ENCODE measurements around the gene GSTA4. TPM values are rescaled to one million over a fixed set of nuclear protein-coding genes. Genes with fewer than 3 reads are reported as not detected.

The GSTA4 gene
- total RNA-seq, 2 experiments from 2014 or later, result 0.25 TPM; not detected in 1

- POLR2A ChIA-PET, result interaction anchor here (0.7 to 3.1 kb wide), 14 partner anchors 9 to 606 kb away, joined by 3 to 35 read pairs (median 3); partner anchors contain the start of genes FBXO9, GCLC and TRAM2
- Histone ChIP-seq H3K27me3 (ENCODE audit: control insufficient read depth in 1 of 2, insufficient read depth in 2 of 2, low read length in 2 of 2) (no peaks in the 10 kb centered on the region), H3K36me3 (ENCODE audit: insufficient read depth, low read length) (no peaks in the 10 kb centered on the region), H3K4me3 (ENCODE audit: low read length) (peak overlapping the region; percentile 74), H3K27ac (ENCODE audit: low read depth in 1 of 2, low read length in 2 of 2) (no peak overlapping the region), H3K9me3 (ENCODE audit: control insufficient read depth in 1 of 2, insufficient read depth in 1 of 2, low read length in 2 of 2) (no peaks in the 10 kb centered on the region), H3K4me1 (ENCODE audit: insufficient read depth, low read length) (peaks cover 15% of the 10 kb centered on the region)
- DNase-seq, result peak in 13 of 14 experiments; percentile 2 to 75 (median 27)
- H3K4me1 Mint-ChIP-seq (ENCODE audit: low read depth), result peaks cover 24% of the 10 kb centered on the region
- peak overlapping the region; percentile 91 for H3K4me3 Mint-ChIP-seq
- peak; percentile 7 for ATAC-seq (ENCODE audit: poor library complexity)
- CTCF ChIA-PET, result interaction anchor here (0.6 to 3.4 kb wide), 7 partner anchors 9 to 71 kb away, joined by 3 to 24 read pairs (median 4); partner anchors contain the start of gene FBXO9
- peaks cover 14% of the 10 kb centered on the region for H3K27me3 Mint-ChIP-seq
- intact Hi-C loops (cut with DNase I, micrococcal nuclease), result loop anchor here (1.0 to 10.0 kb wide), 6 partner anchors 12 to 711 kb away; partner anchors contain the start of genes GCLC (in 1 of the 2), MCM3 (in 1 of the 2) and TRAM2 (in 1 of the 2)
- H3K9me3 Mint-ChIP-seq, result no peaks in the 10 kb centered on the region
- no peak for TF ChIP-seq CTCF (IDR thresholded peaks at IDR 0.05)
- H3K36me3 Mint-ChIP-seq (ENCODE audit: low read depth), result peaks cover 16% of the 10 kb centered on the region
- peak overlapping the region; percentile 100 for H3K27ac Mint-ChIP-seq
Observed at GRCh38 chr6:52995913-52996645, 995 bp upstream of the GSTA4 start.

- Mint-ChIP-seq H3K4me3 (peak overlapping the region; percentile 91), H3K27ac (peak overlapping the region; percentile 100), H3K36me3 (ENCODE audit: low read depth) (peaks cover 16% of the 10 kb centered on the region), H3K27me3 (peaks cover 21% of the 10 kb centered on the region), H3K9me3 (no peaks in the 10 kb centered on the region), H3K4me1 (ENCODE audit: low read depth) (peaks cover 24% of the 10 kb centered on the region)
- DNase-seq, result peak in 4 of 14 experiments; percentile 6 to 49 (median 24)
- no peaks in the 10 kb centered on the region for H3K36me3 ChIP-seq (ENCODE audit: insufficient read depth, low read length)
- ATAC-seq (ENCODE audit: poor library complexity), result peak; percentile 13
- no peak for TF ChIP-seq CTCF (IDR thresholded peaks at IDR 0.05)
- no peaks in the 10 kb centered on the region for H3K9me3 ChIP-seq (ENCODE audit: control insufficient read depth in 1 of 2, insufficient read depth in 1 of 2, low read length in 2 of 2)
- intact Hi-C loops (cut with DNase I, micrococcal nuclease), result loop anchor here (1.0 to 10.0 kb wide), 10 partner anchors 10 to 798 kb away; partner anchors contain the start of genes GCLC (in 1 of the 2), MCM3 (in 1 of the 2) and TRAM2 (in 1 of the 2)
- ChIA-PET CTCF (interaction anchor here (3.4 kb wide), 1 partner anchor 72 kb away, joined by 24 read pairs; the partner anchor contains the start of gene FBXO9), POLR2A (interaction anchor here (0.8 to 3.1 kb wide), 8 partner anchors 10 to 657 kb away, joined by 3 to 35 read pairs (median 4); partner anchors contain the start of genes FBXO9 and TRAM2)
- peaks cover 15% of the 10 kb centered on the region for H3K4me1 ChIP-seq (ENCODE audit: insufficient read depth, low read length)
- no peaks in the 10 kb centered on the region for H3K27me3 ChIP-seq (ENCODE audit: control insufficient read depth in 1 of 2, insufficient read depth in 2 of 2, low read length in 2 of 2)
- H3K27ac ChIP-seq (ENCODE audit: low read depth in 1 of 2, low read length in 2 of 2), result peak overlapping the region; percentile 93 to 97
- H3K4me3 ChIP-seq (ENCODE audit: low read length), result peak overlapping the region; percentile 74
Observed at GRCh38 chr6:52994839-52995088, 320 bp downstream of the GSTA4 start.

GRCh38 chr6:52994031-52994838 is 849 bp downstream of the GSTA4 start:
- CTCF ChIA-PET, result interaction anchor here (3.4 kb wide), 1 partner anchor 73 kb away, joined by 24 read pairs; the partner anchor contains the start of gene FBXO9
- H3K36me3 Mint-ChIP-seq (ENCODE audit: low read depth), result peaks cover 16% of the 10 kb centered on the region
- Histone ChIP-seq H3K36me3 (ENCODE audit: insufficient read depth, low read length) (no peaks in the 10 kb centered on the region), H3K27ac (ENCODE audit: low read depth in 1 of 2, low read length in 2 of 2) (no peak overlapping the region), H3K4me3 (ENCODE audit: low read length) (peak overlapping the region; percentile 74), H3K27me3 (ENCODE audit: control insufficient read depth in 1 of 2, insufficient read depth in 2 of 2, low read length in 2 of 2) (no peaks in the 10 kb centered on the region), H3K4me1 (ENCODE audit: insufficient read depth, low read length) (peaks cover 15% of the 10 kb centered on the region), H3K9me3 (ENCODE audit: control insufficient read depth in 1 of 2, insufficient read depth in 1 of 2, low read length in 2 of 2) (no peaks in the 10 kb centered on the region)
- H3K9me3 Mint-ChIP-seq, result no peaks in the 10 kb centered on the region
- intact Hi-C loops (cut with DNase I, micrococcal nuclease), result loop anchor here in 1 of 2 experiments (5.0 to 10.0 kb wide), 7 partner anchors 327 to 798 kb away; partner anchors contain the start of genes GCLC, MCM3 and TRAM2
- peak overlapping the region; percentile 91 for H3K4me3 Mint-ChIP-seq
- no peak for TF ChIP-seq CTCF (IDR thresholded peaks at IDR 0.05)
- peak overlapping the region; percentile 100 for H3K27ac Mint-ChIP-seq
- POLR2A ChIA-PET, result interaction anchor here (1.1 to 3.1 kb wide), 3 partner anchors 10 to 709 kb away, joined by 3 to 35 read pairs (median 5); no protein-coding TSS in a partner anchor
- DNase-seq (no peak), ATAC-seq (ENCODE audit: poor library complexity) (no peak)
- peaks cover 25% of the 10 kb centered on the region for H3K27me3 Mint-ChIP-seq
- H3K4me1 Mint-ChIP-seq (ENCODE audit: low read depth), result peaks cover 24% of the 10 kb centered on the region

Measured in CD4-positive, alpha-beta T cell (primary cell).